EL (cell line): ENCODE data around the gene SLC19A1.

Experiments
- DNase-seq: peaks from one replicate; pipeline ENCODE4 v3.0.0-alpha.2; 2016

Gene SLC19A1

GRCh38 chr21:45543710-45544448, 1.6 kb upstream of the SLC19A1 start:
- no peak for DNase-seq

DNA sequence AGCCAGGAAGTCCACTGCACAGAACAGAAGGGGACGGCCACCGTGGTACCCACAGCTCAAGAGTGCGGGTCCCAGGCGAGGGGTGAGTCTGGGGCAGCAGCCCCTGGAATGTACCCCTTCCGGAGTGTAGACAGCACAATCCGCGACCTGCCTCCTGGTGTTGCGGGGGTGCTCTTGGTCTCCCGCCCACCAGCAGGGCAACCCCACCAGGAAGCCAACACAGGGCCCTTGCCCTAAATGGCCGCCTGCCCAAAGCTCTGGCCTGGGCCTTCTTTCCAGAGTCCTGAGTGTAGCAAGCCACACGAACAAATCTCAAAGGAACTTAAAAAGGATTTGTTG, 1.1 kb upstream of the SLC19A1 start:
- no peak for DNase-seq

DNA sequence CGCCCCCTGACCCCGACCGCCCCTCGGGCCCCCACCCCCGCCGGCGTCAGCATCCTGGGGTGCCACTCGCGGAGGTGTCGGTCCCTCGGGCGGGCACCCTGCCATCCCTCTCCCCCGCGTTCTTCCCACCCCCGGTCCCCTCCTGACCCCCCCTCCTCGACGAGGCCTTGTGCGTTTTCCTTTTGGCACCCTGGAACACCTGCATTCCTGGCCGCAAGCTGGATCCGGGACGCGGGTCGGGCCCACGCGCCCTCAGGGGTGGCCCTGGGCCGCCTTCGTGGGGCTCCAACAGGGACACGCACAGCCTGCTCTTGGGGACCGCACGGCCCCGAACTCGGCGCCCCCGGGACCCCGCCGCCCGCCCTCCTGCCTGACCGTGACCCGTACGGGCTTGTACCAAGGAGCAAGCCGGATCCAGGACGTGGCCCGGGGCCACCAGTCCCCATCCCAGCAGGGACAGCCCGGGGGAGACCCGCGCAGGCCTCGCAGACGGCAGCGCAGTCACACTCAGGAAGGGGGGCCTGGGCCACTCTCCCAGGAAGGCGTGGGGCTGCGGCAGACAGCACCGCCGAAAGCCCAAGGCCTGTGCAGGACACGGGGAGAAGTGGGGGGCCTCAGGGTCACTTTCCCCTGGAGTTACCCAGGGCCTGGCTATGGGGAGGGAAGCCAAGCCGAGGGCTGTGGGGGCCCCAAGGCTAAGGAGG, 579 bp upstream of the SLC19A1 start:
- DNase-seq, result no peak

DNA sequence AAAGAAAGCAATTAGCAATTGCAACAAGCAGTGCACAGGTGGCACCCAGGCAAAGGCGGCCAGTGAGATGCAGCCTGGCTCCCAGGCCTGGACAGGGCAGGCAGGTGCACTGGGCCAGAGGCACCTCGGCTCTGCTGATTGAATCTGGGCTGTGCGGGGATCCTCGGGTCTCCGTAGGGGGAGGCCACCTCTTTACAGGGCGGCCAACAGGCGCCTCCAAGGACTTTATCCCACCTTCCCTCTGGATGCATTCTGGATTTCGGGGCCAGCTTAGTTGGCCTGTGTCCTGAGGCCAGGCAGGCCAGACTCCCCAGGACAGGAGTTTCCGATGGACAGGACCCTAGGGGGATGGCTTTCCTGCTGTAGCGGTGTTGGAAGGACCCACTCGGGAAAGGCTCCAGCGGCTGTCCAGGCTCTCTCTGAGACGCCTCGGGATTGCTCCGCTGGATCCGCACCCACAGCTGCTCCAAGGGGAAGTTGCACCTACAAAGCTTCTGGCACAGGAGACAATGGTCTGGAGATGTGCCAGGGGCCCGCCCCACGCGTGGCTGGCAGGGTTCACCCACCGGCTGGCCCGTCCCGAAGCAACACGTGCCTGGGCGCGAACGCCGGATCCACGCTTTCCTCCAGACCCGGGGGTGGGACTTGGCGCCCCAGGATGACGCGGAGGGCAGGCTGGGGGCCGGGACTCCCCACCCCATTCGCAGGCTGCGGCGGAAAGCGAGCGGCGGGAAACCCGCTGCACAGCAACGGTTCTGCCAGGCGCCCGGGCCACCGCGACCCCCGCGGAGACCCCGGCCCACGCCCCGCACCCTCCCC, 810 bp downstream of the SLC19A1 start:
- peak; percentile 61 for DNase-seq

GRCh38 chr21:45540601-45540970, 1.7 kb downstream of the SLC19A1 start:
- no peak for DNase-seq

GRCh38 chr21:45539796-45540600, 2.2 kb downstream of the SLC19A1 start:
- no peak for DNase-seq

DNA sequence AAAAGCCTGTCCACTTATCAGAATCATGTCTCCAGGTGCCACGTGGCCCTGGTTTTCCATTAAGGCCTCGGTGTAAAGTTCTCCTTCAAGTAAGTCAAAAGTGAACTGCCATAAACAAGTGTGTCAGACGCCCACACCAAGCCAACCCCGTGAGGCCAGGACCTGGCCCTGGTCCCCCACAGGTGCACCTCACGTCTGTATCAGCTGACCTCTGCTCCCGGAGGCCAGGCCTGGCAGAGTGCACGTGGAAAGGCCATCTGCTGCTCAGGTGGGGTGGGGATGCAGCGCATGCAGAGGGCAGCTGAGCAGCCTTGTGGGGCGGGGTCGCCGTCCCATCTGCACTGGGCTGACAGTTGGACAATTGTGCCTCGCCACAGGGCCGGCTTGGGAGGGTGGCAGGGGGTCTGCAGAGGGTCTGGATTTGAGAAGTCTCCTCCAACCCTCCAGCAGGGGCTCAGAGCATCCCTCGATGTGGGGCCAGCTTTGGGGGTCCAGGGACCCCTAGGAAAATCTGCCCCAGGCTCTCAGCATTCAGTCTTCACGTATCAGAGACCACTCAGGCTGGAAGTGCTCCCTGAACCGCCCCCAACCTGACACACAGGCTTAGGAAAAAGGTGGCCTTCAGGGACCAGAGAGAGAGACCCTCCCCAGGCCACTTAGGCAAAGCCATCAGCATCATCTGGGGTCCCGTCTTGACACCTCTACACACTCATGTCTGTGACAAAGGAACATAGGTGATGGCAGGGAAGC, 3.0 kb downstream of the SLC19A1 start:
- no peak for DNase-seq

- no peak for DNase-seq
Observed at GRCh38 chr21:45538381-45539045, 3.7 kb downstream of the SLC19A1 start.

DNA sequence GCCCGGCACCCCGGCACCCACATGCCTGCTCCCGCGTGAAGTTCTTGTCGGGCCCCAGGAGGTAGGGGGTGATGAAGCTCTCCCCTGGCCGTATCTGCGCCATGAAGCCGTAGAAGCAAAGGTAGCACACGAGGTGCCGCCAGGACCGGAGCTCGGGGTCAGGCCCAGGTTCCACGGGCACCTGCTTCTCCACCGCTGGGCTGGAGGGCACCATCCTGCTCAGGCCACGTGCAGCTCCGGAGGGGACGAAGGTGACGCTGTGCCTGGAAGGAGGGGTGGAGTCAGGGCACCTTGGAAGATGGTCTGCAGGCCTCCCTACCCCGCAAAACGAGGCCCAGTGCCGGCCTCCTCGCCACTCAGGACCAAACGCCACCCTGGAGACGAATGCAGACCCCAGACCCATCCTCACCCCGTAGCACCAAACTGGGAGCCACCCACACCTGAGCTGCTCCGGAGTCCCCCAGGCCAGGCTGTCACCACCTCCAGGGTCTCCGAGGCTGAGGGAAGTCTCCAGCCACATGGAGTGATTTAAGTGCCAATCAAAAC, 4.4 kb downstream of the SLC19A1 start:
- DNase-seq, result no peak

DNA sequence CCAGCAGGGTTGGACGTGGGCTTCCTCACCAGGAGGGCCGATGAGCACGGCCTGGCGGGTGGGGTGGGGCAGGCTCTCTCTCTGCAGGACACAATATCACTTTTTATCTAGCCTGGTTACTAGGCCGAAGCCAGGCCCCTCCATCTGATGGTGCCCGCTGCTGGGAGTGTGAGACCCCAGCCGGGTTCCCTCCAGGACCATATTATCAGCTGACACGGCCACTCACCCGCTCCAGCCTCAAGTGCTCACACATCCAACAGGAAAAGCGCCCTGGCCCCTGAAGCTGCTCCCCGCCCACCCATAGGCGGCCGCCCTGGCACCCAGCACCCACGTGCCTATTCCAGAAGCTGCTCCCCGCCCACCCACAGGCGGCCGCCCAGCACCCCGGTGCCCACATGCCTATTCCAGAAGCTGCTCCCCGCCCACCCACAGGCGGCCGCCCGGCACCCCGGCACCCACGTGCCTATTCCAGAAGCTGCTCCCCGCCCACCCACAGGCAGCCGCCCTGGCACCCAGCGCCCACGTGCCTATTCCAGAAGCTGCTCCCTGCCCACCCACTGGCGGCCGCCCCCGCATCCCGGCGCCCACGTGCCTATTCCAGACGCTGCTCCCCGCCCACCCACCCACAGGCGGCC, 5.0 kb downstream of the SLC19A1 start:
- no peak for DNase-seq

GRCh38 chr21:45536301-45537081, 5.7 kb downstream of the SLC19A1 start:
- DNase-seq, result no peak

DNA sequence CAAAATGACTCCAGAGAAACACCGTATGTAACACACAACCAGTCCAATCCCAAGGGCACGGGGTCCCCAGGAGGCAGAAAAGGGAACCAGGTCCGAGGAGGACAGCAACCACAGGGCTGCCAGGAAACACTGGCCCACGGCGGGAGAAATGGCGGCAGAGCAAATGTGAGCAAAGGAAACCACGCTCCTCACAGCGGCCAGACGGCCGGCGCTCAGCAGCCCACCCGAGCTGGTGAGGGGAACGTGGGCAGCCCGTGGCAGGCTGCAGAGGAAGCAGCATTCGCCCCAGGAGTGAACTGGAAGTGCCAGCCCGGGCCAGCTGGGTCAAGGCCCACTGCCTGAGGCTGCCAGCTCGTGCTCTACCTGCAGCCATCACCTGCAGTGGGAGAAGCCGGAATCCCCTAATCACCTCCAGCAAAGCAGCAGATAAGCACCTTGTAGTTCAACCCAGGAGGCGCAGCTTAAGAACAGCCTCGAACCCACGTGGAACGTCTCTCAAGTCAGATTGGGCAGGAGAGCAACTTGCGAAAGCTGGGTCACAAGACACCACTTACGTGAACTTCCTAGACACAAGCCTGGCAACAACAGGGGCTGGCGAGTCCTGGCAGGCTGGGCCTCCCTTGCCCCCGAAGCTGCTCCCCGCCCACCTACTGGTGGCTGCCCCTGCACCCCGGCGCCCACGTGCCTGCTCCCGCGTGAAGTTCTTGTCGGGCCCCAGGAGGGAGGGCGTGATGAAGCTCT, 6.7 kb downstream of the SLC19A1 start:
- no peak for DNase-seq

DNA sequence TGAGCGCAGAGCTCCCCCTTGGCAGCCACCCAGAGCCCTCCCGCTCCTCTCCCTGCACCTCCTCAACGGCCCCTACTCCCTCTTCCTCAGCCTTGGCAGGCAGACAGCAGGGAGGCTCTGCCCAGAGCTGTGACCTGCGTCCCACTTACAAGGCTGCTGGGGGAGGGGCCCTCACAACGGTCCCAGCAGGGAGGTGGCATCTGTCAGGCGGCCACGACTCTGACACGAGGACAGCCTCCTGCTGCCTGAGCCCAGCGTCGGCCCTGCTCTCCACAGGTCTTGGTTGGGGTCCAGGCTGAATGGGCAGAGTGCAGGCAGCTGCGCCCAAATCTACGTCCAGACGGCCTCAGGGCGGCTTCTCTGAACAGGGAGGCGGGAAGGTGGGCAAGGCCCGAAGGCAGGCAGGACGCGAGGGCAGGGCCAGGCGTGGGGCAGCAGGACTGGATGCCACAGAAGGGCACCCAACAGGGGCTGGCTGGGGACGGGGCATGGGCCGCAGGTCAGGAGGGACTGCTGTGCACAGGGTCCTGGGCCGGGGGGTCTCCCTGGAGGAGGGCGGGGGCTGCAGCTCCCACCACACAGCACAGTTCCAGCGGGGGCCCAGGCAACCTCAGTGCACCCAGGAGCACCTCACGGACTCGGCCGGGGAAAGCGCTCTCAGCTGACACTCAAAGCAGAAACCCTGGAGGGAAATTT, 7.5 kb downstream of the SLC19A1 start:
- DNase-seq, result no peak

DNA sequence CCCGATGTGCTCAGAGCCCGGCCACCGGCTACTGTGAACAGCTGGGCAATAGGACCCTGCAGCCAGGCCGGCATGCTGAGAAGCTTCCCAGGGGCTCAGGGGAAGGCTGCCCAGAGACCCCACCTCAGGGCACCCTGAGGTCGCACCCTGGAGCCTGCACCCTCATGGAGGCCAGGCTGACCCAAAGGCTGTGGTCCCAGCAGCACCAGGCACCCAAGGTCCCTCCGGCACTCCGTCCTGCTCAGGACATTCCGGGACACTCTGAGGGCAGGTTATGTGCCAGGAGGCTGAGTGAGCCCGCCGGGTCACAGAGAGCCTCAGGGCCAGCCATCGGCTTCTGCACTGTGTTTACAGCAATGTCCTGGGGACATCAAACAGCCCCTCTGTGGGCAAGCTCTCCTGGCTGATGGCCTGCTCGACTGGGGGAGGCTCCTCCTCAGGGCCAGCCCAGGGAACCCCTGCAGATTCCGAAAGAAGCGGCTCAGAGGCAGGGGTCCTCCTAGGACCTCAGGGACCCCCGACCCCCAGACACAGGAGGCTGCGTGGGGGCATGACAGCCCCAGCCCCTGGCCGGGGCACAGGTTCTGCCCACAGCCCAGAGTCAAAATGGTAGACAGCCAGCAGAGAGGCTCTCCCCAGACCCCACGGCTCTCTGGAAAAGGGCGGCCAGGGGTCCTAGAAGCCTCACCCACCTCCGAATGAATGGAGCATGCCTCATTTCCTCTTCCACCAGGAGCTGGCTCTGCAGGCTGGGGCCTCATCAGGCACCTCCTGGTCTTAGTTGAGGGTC, 8.2 kb downstream of the SLC19A1 start:
- DNase-seq, result no peak

DNA sequence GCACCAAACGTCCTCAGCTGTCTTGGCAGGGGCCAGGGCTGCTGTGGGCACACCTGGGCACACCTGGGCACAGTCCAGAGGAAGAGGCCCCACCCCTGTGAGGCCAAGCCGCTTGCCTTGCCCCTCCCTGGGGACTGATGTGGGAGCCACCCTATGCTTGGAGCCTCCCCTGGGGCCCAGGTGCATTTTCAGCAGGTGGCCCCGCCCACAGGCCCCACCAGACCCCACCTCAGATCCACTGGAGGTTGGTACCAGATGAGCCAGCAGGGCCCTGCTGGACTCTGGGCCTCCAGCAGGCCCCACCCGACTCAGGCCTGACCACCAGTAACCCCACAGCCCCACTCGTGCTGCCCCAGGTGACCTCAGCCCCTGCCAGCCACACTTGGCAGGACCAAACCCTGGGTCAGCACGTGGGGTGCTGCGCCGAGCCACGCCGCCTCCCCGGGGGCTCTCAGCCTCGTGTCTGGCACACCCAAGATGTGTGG, 8.8 kb downstream of the SLC19A1 start:
- no peak for DNase-seq

- DNase-seq, result no peak
Observed at GRCh38 chr21:45532826-45533360, 9.3 kb downstream of the SLC19A1 start.
